Measurements from ENCODE around the gene ANAPC13.

DNA sequence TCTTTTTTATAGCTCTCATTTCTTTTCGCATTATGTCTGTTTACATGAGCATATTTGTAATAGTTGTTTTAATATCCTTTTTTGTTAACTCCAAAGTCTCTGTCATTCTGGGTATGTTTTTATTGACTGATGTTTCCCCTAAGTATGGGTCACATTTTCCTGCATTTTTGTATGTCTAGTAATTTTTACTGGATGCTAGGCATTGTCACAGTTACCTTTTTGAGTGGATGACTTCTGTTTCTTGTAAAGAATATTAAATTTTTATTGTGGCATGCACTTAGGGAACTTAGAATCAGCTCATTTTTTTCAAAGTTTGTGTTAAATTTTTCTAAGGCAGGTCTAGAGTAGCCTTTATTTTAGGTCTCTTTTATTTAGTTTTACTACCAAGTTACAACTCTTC lies 40.7 kb downstream of the ANAPC13 start:
- TF ChIP-seq, protein P1, sequence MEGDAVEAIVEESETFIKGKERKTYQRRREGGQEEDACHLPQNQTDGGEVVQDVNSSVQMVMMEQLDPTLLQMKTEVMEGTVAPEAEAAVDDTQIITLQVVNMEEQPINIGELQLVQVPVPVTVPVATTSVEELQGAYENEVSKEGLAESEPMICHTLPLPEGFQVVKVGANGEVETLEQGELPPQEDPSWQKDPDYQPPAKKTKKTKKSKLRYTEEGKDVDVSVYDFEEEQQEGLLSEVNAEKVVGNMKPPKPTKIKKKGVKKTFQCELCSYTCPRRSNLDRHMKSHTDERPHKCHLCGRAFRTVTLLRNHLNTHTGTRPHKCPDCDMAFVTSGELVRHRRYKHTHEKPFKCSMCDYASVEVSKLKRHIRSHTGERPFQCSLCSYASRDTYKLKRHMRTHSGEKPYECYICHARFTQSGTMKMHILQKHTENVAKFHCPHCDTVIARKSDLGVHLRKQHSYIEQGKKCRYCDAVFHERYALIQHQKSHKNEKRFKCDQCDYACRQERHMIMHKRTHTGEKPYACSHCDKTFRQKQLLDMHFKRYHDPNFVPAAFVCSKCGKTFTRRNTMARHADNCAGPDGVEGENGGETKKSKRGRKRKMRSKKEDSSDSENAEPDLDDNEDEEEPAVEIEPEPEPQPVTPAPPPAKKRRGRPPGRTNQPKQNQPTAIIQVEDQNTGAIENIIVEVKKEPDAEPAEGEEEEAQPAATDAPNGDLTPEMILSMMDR (IDR thresholded peaks at IDR 0.05; ENCODE audit: poor library complexity), result no peak
- no peak for TF ChIP-seq EZH2 (IDR thresholded peaks at IDR 0.05; ENCODE audit: borderline replicate concordance)

All from hepatocyte (in vitro differentiated cells).